SK-N-MC (cell line): ENCODE results near the gene KCNJ8.
"Not testable (repeated sequence)": the region's sequence is repeated elsewhere in the genome, so short reads cannot be mapped to it uniquely, and the experiment has no call there.

Source experiments
- DNase-seq: peaks from one replicate; pipeline ENCODE4 v3.0.0-alpha.2; 2011; ENCODE audit warnings: low read depth, low spot score
- H3K27ac ChIP-seq: fragments of 200-600 bp; sonication (generic); 2 replicates; pipeline ENCODE4 v1.5.1; 2016; ENCODE audit warnings: mixed run types
- H3K36me3 ChIP-seq: fragments of 200-600 bp; sonication (generic); 2 replicates; pipeline ENCODE4 v1.6.1; 2017; ENCODE audit warnings: antibody characterized with exemption, low read length, mixed read lengths; ENCODE audit not compliant: insufficient read depth
- H3K4me3 ChIP-seq: fragments of 200-600 bp; sonication (generic); 2 replicates; pipeline ENCODE4 v1.5.1; 2016
- H3K9ac ChIP-seq: fragments of 200-600 bp; sonication (generic); 2 replicates; pipeline ENCODE4 v1.8.0; 2017; ENCODE audit warnings: mixed run types, mixed read lengths; ENCODE audit not compliant: insufficient read length
- H3K9me3 ChIP-seq: fragments of 200-600 bp; sonication (generic); 2 replicates; pipeline ENCODE4 v1.6.1; 2017; ENCODE audit warnings: low read depth, mild to moderate bottlenecking, antibody characterized with exemption, low read length, moderate library complexity, mixed read lengths
- EZH2 ChIP-seq: fragments of 200-600 bp; sonication (generic); IDR thresholded peaks from one replicate; pipeline ENCODE4 v1.6.1; 2017; ENCODE audit warnings: antibody characterized with exemption
- FOXP2 ChIP-seq: optimal IDR thresholded peaks from 2 replicates; pipeline ENCODE3; 2011; ENCODE audit warnings: mild to moderate bottlenecking, moderate library complexity; ENCODE audit not compliant: insufficient read depth; ENCODE audit errors: extremely low read length, control extremely low read depth
- POLR2AphosphoS5 ChIP-seq: IDR thresholded peaks from 2 replicates; pipeline ENCODE4 v1.6.1; 2012; ENCODE audit warnings: mild to moderate bottlenecking, low read depth, low read length, borderline replicate concordance

KCNJ8 gene

GRCh38 chr12:21813125-21813524 lies 38.6 kb upstream of the KCNJ8 start:
- TF ChIP-seq EZH2 (no peak), FOXP2 (no peak), POLR2AphosphoS5 (no peak)
- H3K4me3 ChIP-seq = no peak overlapping the region
- no peak for DNase-seq
- H3K9me3 ChIP-seq = no peaks in the 10 kb centered on the region
- H3K9ac ChIP-seq = no peak overlapping the region
- H3K36me3 ChIP-seq = no peaks in the 10 kb centered on the region
- no peak overlapping the region for H3K27ac ChIP-seq

GRCh38 chr12:21812340-21812739 lies 37.8 kb upstream of the KCNJ8 start:
- H3K27ac ChIP-seq, H3K9ac ChIP-seq, H3K9me3 ChIP-seq, H3K4me3 ChIP-seq, DNase-seq, H3K36me3 ChIP-seq: not testable (repeated sequence)

GRCh38 chr12:21809100-21809499 lies 34.6 kb upstream of the KCNJ8 start:
- Histone ChIP-seq H3K36me3 (no peaks in the 10 kb centered on the region), H3K9me3 (no peaks in the 10 kb centered on the region), H3K27ac (no peak overlapping the region), H3K4me3 (no peak overlapping the region), H3K9ac (no peak overlapping the region)
- TF ChIP-seq FOXP2 (no peak), POLR2AphosphoS5 (no peak), EZH2 (no peak)
- no peak for DNase-seq

- H3K9me3 ChIP-seq = no peaks in the 10 kb centered on the region
- H3K9ac ChIP-seq = no peak overlapping the region
- no peak overlapping the region for H3K27ac ChIP-seq
- TF ChIP-seq EZH2 = no peak
- TF ChIP-seq FOXP2 = no peak
- no peak for TF ChIP-seq POLR2AphosphoS5
- DNase-seq = no peak
- H3K36me3 ChIP-seq = no peaks in the 10 kb centered on the region
- no peak overlapping the region for H3K4me3 ChIP-seq
Observed at GRCh38 chr12:21806255-21806654, 31.7 kb upstream of the KCNJ8 start.

- Histone ChIP-seq H3K9ac (no peak overlapping the region), H3K9me3 (no peaks in the 10 kb centered on the region), H3K36me3 (no peaks in the 10 kb centered on the region), H3K4me3 (no peak overlapping the region), H3K27ac (no peak overlapping the region)
- TF ChIP-seq FOXP2 (no peak), POLR2AphosphoS5 (no peak), EZH2 (no peak)
- no peak for DNase-seq
Observed at GRCh38 chr12:21801522-21802288, 27.2 kb upstream of the KCNJ8 start.

- Histone ChIP-seq H3K9ac (no peak overlapping the region), H3K27ac (no peak overlapping the region), H3K9me3 (no peaks in the 10 kb centered on the region), H3K36me3 (no peaks in the 10 kb centered on the region), H3K4me3 (no peak overlapping the region)
- DNase-seq = no peak
- TF ChIP-seq POLR2AphosphoS5 (no peak), EZH2 (no peak), FOXP2 (no peak)
Observed at GRCh38 chr12:21800011-21800410, 25.5 kb upstream of the KCNJ8 start.

GRCh38 chr12:21797539-21797938 lies 23.0 kb upstream of the KCNJ8 start:
- H3K36me3 ChIP-seq = no peaks in the 10 kb centered on the region
- no peaks in the 10 kb centered on the region for H3K9me3 ChIP-seq
- no peak overlapping the region for H3K9ac ChIP-seq
- DNase-seq = no peak
- no peak for TF ChIP-seq EZH2
- TF ChIP-seq POLR2AphosphoS5 = no peak
- TF ChIP-seq FOXP2 = no peak
- no peak overlapping the region for H3K4me3 ChIP-seq
- H3K27ac ChIP-seq = no peak overlapping the region

- no peaks in the 10 kb centered on the region for H3K9me3 ChIP-seq
- TF ChIP-seq FOXP2 (no peak), POLR2AphosphoS5 (no peak), EZH2 (no peak)
- no peak overlapping the region for H3K27ac ChIP-seq
- no peak overlapping the region for H3K4me3 ChIP-seq
- no peak overlapping the region for H3K9ac ChIP-seq
- no peaks in the 10 kb centered on the region for H3K36me3 ChIP-seq
- no peak for DNase-seq
Observed at GRCh38 chr12:21795648-21796328, 21.3 kb upstream of the KCNJ8 start.

GRCh38 chr12:21794807-21795595 lies 20.5 kb upstream of the KCNJ8 start:
- H3K4me3 ChIP-seq, DNase-seq, H3K9ac ChIP-seq, H3K9me3 ChIP-seq, H3K36me3 ChIP-seq, H3K27ac ChIP-seq: not testable (repeated sequence)

- DNase-seq, H3K9me3 ChIP-seq, H3K27ac ChIP-seq, H3K4me3 ChIP-seq, H3K9ac ChIP-seq, H3K36me3 ChIP-seq: not testable (repeated sequence)
Observed at GRCh38 chr12:21789687-21790086, 15.2 kb upstream of the KCNJ8 start.
